Measurements from ENCODE around the gene CEACAM6. TPM values are rescaled to one million over a fixed set of nuclear protein-coding genes. Genes with fewer than 3 reads are reported as not detected.
"Not testable (repeated sequence)": the region's sequence is repeated elsewhere in the genome, so short reads cannot be mapped to it uniquely, and the experiment has no call there.

Gene CEACAM6
- 5.0 TPM for total RNA-seq

DNA sequence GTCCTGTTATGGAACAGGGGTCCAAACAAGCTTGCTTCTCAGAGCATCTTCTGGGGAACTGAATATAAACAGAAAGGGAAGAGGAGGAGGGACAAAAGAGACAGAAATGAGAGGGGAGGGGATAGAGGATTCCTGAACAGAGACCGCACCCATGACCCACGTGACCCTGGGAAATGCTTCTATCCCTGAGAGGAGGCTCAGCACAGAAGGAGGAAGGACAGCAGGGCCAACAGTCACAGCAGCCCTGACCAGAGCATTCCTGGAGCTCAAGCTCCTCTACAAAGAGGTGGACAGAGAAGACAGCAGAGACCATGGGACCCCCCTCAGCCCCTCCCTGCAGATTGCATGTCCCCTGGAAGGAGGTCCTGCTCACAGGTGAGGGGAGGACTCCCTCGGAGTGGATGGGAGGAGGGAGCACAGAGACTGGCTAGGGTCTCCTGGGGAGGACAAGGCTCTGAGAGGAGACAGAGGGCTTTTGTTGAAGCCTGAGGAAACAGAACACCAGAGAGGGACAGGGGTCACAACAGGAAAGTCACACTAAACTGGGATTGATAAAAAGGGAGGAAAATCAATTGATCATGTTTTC is at the start of gene CEACAM6:
CEACAM6 (plus strand) TSS at position 203 of the 586 bp plus-strand sequence; CDS start at position 312, 109 bp downstream.
- DNase-seq = no peak

DNA sequence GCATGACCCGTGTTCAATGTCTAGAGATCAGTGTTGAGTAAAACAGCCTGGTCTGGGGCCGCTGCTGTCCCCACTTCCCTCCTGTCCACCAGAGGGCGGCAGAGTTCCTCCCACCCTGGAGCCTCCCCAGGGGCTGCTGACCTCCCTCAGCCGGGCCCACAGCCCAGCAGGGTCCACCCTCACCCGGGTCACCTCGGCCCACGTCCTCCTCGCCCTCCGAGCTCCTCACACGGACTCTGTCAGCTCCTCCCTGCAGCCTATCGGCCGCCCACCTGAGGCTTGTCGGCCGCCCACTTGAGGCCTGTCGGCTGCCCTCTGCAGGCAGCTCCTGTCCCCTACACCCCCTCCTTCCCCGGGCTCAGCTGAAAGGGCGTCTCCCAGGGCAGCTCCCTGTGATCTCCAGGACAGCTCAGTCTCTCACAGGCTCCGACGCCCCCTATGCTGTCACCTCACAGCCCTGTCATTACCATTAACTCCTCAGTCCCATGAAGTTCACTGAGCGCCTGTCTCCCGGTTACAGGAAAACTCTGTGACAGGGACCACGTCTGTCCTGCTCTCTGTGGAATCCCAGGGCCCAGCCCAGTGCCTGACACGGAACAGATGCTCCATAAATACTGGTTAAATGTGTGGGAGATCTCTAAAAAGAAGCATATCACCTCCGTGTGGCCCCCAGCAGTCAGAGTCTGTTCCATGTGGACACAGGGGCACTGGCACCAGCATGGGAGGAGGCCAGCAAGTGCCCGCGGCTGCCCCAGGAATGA is 48.4 kb upstream of the CEACAM6 start:
- DNase-seq = no peak

DNA sequence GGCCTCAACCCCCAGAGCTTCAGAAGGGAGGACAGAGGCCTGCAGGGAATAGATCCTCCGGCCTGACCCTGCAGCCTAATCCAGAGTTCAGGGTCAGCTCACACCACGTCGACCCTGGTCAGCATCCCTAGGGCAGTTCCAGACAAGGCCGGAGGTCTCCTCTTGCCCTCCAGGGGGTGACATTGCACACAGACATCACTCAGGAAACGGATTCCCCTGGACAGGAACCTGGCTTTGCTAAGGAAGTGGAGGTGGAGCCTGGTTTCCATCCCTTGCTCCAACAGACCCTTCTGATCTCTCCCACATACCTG is 47.9 kb upstream of the CEACAM6 start:
- DNase-seq = no peak

DNA sequence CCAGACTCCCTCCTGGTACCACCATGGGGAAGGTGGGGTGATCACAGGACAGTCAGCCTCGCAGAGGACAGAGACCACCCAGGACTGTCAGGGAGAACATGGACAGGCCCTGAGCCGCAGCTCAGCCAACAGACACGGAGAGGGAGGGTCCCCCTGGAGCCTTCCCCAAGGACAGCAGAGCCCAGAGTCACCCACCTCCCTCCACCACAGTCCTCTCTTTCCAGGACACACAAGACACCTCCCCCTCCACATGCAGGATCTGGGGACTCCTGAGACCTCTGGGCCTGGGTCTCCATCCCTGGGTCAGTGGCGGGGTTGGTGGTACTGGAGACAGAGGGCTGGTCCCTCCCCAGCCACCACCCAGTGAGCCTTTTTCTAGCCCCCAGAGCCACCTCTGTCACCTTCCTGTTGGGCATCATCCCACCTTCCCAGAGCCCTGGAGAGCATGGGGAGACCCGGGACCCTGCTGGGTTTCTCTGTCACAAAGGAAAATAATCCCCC is 47.4 kb upstream of the CEACAM6 start:
- no peak for DNase-seq

DNA sequence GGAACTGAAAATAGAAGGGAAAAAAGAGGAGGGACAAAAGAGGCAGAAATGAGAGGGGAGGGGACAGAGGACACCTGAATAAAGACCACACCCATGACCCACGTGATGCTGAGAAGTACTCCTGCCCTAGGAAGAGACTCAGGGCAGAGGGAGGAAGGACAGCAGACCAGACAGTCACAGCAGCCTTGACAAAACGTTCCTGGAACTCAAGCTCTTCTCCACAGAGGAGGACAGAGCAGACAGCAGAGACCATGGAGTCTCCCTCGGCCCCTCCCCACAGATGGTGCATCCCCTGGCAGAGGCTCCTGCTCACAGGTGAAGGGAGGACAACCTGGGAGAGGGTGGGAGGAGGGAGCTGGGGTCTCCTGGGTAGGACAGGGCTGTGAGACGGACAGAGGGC is 46.8 kb upstream of the CEACAM6 start, which contains the start of gene CEACAM5:
CEACAM5 (plus strand) TSS at position 146 of the 400 bp plus-strand sequence; CDS start at position 252, 106 bp downstream.
- DNase-seq = no peak

DNA sequence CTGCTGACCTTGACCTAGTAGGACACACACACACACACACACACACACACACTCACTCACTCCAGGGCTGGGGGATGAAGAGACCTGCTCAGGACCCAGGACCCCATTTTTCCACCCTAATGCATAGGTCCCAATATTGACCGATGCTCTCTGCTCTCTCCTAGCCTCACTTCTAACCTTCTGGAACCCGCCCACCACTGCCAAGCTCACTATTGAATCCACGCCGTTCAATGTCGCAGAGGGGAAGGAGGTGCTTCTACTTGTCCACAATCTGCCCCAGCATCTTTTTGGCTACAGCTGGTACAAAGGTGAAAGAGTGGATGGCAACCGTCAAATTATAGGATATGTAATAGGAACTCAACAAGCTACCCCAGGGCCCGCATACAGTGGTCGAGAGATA is 45.8 kb upstream of the CEACAM6 start:
- DNase-seq = not testable (repeated sequence)

DNA sequence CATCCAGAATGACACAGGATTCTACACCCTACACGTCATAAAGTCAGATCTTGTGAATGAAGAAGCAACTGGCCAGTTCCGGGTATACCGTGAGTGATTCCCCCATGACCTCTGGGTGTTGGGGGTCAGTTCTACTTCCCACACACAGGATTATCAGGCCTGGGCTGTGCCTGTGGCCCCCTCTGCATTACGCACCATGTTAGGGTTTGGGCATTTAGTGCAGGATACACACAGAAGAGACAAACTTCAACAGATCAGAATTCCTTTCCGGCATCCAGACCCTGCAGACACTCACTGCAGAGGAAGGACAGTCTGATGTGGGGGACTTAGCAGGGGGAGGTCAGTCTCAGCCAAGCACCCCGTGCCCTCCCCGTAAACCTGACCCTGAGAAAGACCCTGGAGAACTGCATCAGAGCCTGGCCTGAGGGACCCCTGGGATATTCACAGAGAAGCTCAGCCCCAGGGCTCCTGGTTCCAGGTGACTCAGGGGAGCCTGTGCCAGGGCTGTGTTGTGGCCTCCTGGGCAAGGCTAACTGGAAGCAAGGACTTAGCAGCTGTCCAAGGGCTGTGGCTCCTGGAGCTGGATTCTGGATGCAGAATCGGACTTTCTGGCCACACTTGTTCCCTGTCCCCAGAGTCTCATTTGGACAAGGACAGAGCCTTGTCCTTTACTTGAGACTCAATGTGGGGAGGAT is 45.2 kb upstream of the CEACAM6 start:
- DNase-seq = no peak

DNA sequence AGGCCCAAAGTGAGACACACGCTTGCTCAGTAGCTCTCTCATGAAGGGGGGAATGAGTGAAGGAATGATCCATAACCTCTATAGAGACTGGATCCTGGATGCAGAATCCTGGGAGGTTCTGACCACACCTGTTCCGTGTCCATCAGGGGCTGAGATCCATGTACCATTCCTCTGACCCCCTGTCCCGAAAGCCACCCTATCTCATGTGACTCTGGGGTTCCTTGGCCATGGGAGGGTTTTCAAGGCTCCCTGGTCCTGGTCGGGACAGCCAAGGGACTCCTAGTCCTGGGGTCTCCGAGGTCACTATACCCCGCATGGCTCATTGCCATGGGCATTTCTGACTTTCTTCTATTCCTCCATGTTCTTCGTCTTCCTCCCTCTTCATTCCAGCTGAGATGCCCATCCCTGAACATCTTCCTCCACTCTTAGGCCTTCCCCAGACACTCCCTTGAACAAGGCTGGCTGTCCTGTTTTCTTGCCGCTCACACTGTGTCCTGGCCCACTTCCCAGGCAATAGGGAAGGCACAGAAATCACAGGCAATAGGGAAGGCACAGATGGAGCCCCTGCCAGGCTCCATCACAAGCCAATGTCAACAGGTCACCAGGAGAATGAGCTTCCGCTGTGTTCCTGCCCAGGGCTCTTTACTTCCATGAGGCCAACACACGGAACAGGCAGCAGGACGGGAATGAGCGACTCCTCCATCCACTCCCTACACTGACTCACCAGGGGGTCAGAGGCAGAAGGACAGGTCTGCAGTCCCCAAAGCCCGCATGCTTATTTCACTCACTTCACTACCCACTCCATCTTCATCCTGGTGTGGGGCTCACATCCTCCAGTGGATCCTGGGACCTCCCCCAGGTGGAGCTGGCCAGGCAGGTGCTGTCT is 43.7 kb upstream of the CEACAM6 start:
- DNase-seq = no peak

DNA sequence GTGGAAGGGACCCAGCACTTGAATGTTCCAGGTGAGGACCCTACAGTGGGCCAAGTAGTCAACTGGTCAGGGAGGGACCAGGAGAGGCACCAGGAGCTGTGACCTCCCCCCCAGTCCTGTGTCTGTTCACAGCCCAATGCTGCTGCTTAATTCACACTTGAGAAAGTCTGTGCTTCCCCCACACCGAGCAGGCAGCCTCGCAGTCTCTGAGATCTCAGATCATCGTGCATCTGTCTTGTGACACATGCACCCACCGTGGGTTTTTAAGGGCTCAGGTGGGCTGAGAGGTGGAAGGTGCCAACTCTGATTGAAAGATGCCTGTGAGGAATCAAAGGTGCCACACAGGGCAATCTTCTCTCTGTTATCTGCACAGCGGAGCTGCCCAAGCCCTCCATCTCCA is 40.7 kb upstream of the CEACAM6 start:
- no peak for DNase-seq

DNA sequence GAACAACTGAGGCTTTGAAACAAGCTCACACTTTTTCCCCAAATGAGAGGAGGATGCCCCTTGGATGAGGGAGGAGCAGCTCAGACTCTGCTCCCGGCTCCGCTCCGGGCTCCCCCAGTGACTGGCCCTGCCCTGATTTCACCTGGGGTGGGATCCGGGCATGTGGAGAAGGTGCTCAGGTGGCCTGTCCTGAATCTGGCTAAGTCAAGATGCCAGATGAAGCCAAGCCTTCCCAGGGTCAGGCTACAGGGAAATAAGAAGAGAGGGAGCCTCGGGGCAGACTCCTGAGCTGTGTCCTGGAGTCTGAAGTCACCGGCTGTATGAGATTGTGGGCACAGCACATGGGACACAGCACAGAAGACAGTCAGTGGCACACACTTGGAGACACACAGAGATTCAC is 36.6 kb upstream of the CEACAM6 start:
- DNase-seq = no peak

DNA sequence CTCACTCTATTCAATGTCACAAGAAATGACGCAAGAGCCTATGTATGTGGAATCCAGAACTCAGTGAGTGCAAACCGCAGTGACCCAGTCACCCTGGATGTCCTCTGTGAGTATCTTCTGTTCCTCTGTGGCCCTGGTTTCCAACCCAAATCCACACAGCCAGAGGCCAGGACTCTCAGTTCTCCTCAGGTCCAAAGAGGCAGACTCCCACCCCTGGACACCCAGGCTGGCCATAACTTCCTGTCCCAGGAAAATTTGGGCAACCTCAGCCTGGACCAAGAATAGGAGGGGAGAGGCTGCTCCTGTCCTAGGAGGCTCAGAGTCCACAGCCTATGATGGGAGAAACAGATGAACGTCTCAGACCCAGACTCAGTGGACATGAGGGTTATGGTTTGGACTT is 35.2 kb upstream of the CEACAM6 start:
- no peak for DNase-seq

DNA sequence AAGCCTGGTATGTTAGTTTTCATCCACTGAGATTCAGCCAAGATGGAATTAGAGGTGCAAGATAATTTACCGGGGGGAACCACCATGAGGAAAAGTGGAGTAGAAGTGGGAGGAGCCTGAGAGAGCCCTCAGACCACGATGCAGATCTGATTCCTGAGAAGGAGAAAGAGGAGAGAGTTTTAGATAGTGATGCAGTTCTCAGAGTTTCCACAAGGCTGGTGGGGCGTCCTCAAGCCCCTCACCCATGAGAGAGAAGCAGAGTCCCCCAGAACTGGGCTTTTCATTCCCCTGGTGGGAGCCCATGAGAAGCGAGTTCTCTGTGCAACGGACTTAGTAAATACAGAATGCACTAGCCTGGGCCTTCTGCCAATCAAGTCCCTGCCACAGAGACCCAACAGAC is 28.8 kb upstream of the CEACAM6 start:
- no peak for DNase-seq

DNA sequence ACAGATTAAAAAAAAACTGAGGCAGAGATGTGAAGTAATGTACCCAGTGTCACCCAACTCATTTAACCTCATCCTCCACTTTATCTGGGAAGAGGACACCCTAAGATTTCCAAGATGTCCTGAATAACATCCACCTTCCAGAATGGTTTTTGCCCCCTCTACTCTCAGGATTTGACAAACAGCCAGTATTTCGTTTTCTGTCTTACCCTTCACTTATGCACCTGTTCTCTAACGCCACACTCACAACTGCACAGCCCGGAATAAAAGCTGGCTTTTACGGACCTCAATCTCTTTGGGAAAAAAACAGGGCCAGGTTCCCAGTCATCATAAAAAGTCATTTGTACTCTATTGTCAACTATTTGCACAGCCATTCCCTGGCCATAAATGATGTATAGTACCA is 21.2 kb upstream of the CEACAM6 start:
- no peak for DNase-seq

DNA sequence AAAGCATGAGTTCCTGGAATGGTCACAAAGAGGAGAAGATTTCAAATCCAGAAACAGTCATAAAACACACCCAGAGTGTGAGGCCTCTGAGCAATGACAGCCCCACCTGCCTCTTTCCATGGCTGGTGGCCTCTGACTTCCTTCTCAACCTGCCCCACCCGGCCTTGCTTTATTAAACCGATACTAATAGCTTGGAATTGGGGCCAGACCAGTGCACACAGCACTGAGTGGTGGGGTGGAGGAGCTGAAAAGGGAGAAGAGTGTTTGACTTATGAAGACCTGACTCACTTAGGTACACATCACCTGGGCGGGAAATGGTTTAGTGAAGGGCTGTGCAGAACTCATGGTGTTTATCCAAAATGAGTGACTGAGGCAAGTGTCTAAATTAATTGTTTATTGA is 20.7 kb upstream of the CEACAM6 start:
- no peak for DNase-seq

DNA sequence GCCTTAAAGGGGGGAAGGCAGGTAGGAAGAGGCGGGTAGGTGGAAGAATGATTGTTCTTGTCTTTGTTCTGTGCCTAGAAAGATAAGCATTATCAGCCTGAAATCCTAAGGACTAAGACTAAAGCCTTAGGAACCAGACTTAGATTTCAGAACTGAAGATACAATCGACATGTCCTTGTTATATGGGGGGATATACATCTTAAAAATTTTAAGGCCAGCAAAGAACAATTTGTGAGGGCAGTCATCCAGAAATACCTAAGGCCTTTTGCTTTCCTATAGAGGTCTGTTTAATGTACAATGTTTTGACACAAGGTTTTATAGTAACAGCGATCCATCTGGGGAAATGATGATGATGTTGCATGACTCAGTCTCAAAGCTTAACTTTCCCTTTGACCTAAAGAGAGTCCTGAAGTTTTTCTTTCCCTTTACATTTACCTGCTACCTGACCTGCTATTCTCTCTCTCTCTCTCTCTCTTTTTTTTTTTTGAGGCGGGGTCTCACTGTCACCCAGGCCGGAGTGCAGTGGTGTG is 20.2 kb upstream of the CEACAM6 start:
- no peak for DNase-seq

DNA sequence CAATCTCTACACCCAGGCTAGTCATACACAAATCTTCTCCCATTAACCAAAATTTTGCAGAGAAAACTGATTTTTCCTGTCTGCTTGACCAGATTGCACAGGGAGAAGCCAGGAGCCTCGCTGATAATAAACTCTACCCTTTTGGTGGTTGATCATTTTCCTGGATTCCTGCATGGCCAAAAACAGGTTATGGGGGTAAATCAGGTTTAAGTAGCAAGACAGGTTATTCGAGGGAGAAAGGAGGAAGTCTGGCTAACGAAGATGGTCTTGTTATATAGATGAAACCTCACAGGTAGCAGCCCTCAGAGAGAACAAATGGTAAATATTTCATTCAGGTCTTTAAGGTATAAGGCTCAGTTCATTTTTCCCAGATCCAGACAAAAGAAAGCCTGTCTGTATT is 16.0 kb upstream of the CEACAM6 start:
- no peak for DNase-seq

DNA sequence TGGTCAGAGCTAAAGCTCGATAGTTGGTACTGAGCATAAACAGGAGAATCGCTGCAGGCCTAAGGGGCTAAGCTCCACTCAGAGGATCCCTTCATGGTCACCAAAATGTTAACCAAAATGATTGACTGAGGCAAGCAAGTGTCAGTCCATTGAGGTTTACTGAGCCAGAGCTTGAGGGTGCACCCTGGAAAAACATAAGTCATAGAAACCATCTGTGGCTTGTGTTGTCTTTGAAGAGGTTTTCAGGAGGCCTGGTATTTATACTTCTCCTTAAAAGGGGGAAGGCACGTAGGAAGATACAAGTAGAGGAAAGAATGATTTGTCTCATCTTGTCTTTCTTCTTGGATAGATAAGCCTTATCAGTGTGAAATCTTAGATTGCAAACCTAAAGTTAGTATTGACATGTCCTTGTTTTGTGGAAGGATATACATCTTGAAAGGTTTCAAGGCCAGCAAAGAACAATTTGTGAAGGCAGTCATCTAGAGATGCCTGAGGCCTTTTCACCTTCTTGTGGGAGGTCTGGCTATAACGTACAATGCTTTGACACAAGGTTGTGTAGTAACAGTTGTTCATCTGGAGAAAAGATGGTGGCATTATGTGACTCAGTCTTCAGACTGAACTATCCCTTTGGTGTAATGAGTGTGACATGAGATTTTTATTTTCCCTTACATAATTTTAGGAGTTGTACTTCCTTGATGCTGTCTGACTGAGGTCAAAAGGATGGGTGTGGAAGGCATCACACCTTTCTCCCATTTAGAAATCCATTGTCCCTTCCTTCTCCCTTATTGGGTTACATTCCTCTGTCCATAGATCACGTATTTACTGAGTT is 14.7 kb upstream of the CEACAM6 start:
- DNase-seq = no peak

DNA sequence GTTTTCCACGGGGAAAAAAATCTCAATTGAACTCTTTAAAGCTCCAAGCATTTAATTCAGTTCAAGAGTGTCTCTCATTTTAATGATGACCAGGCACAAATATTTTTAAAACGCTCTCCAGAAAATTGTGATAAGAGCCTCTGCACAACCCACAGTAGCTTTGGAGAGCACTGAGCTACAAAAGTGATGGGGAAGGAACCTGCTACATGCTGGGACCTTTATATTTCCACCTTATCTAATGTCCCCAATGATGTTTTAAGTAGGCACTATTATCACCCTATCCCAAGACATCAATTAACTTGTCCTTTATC is 14.1 kb upstream of the CEACAM6 start:
- DNase-seq = no peak

DNA sequence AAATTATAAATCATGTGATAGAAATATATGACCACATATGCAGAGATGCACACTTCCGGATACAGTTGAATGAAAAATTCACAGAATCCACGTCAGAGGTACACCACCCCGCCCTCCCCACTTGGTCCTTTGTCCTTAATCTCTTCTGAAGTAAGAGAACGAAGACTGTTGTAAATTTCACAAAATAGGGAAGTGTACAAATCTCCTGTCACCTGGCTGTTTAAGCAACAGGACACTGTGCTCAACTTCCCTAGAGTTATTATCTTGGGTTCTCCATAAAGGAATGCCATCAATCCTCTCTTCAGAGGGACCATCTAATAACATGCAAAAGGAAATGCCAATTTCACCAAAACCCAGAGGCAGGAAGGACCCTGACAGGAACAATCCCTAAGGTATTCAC is 10.5 kb upstream of the CEACAM6 start:
- no peak for DNase-seq

DNA sequence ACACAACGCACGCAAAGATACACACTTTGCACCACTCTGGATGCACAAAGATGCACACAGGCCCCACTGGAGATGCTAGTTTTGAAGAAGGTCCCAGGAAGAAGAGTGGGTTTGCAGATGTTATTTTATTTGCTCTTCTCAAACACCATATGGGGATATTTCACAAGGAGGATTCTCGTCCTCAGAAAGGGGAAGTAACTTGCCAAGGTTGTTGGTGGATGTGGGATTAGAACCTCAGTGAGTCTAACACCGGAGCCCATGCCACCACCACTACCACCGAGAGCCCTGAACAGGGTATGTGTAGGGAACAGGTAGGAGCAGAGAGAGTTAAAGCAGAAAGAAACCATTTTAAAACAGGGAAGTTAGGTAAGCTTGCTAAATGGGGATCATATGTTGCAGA is 9.6 kb upstream of the CEACAM6 start:
- DNase-seq = no peak

DNA sequence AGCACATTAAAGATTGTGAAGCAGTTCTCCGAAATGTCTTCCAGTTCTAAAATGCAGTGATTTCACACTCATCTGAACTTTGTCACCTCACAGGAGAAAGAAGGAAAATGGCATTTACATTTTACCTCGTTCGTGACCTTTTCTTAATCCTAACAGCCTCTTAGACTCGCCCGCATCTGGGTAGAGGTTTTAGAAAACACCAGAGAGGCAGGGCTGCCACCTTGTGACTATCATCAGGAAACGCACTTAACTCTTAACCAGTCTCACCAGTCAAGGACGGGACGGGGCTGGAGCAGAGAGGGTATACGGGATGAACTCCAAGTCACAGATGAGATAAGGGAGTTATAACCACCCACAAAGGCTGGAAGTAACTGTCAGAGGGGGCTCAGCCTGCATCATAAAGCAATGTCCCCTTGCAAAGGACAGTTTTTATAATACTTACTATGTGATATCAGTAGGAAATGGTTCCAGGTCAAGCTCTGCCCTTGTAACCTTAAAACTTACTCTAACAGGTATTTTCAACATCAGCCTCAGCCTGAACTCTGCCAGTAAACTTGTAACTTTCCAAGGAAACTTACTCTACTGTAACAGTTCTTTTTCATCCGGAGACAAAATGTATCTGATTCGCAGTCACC is 8.6 kb upstream of the CEACAM6 start:
- DNase-seq = no peak
